ENCODE data around the gene CEP128.

The CEP128 gene

DNA sequence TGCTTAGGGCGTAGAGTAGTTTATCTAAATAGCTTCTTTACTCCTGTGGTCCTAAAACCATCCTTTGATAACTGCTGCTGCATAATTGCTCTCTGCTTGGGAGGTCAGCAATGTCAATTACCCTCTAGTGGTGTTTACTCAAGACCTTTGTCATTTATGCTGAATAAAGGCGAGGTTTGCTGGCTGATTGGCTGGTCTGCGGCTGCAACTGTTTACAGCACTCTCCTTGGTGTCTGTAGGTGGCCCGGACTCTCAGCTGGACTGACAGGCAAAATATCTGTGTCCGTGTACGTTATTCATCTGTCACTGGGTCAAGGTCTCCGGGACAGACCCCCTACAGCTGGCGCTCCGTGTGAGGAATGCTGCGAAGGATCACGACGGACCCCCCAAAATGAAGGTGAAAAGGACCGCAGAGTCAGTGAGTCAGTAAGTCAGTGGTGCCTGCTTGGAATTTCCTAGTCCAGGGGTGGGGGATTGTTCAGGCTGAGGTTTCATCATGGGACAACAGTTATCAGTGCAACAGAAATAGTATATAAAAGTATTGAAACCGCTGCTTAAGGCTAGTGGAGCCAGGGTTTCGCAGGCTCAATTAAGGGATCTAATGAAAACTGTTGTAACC lies 476.9 kb downstream of the CEP128 start:
- peak; percentile 22 for DNase-seq

DNA sequence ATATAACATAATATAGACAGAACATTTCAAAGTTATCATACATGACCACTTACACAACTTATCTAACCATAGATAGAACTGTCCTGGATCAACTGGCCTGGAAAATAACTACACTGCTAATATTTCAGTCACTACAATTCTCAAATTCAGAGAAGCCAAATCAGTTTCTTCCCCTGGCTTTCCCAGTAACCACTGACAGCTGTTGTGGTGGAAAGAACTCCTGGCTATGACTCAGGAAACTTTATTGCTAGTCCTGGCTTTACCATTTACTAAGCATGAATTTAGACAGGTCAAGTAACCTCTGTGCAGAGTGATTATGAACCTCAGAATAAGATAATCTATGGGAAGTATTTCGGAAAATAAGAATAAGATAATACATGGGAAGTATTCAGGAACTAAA lies 485.3 kb downstream of the CEP128 start:
- no peak for DNase-seq

DNA sequence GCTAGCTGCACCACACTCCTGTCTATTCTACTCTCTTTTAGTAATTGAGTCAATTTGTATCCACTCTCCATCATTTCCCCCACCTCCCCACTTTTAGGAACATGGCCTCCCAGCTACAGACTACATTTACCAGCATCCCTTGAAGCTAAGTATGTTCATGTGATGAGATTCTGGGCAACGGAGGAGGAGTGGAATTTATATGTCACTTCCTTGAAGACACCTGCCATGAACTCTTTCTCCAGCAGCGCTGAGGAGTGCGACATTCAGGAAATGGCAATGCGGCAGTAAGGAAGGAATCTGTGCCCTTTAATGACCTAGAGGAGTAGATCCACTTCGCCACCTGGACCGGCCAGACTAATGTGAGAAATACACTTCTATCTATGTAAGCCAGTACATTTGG lies 486.5 kb downstream of the CEP128 start:
- no peak for DNase-seq

DNA sequence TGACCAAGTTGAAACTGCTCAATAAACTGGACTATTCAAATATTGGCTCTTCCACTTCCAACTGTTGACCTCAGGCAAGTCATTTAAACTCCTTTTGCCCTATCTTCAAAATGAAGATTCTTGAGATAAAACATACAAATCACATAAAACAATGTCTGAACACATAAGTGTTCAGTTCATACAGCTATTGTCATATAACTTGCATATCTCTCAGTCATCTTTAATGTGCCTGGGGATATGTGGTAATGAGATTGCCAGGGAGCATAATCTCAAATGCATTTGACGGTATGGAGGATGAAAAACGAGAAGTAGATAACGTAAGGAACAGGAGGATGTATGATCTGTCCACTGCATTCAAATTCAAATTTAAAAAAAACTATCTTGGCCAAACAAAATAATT lies 493.3 kb downstream of the CEP128 start:
- DNase-seq = no peak

DNA sequence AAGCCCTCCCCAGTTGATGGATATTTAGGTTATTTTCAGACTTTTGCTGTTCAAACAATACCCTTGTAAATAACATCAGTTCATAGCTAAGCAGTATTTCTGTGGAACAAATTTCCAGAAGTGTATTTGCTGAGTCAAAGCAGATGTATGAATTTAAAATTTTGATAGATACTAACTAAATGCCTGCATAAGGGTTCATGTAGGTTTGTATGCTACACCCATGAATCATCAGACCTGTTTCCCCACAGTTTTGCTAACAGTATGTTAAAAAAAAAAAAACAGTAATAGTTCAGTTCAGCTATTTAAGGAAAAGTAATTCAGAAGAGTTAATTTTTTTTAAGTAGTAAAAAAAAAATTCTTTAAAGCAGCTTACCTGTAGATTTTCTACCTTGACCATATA lies 494.1 kb downstream of the CEP128 start:
- no peak for DNase-seq
